H1 (cell line): ENCODE results near the gene PRRC1. TPM values are rescaled to one million over a fixed set of nuclear protein-coding genes. Genes with fewer than 3 reads are reported as not detected.

Source experiments
- ATF3 ChIP-seq: IDR thresholded peaks from 2 replicates; pipeline ENCODE4 v1.6.1; 2011; ENCODE audit warnings: low read depth, mild to moderate bottlenecking, low read length; ENCODE audit not compliant: insufficient read depth
- EP300 ChIP-seq, 2 experiments: IDR thresholded peaks; 1 replicate in 1 of 2; 2 replicates in 1 of 2; pipeline ENCODE4 v1.6.1; 2011 to 2012; ENCODE audit warnings: low read depth in 2 of 2, low read length in 2 of 2, mild to moderate bottlenecking in 2 of 2, borderline replicate concordance in 1 of 2, inconsistent platforms in 1 of 2, moderate library complexity in 1 of 2
- HDAC2 ChIP-seq, 2 experiments: fragments of 300-600 bp in 1 of 2; sonication (generic) in 1 of 2; IDR thresholded peaks; 2 replicates each; pipeline ENCODE4 v1.6.1; 2011 to 2012; ENCODE audit warnings: low read depth in 2 of 2, low read length in 2 of 2, mild to moderate bottlenecking in 2 of 2, moderate library complexity in 2 of 2, borderline replicate concordance in 1 of 2, inconsistent platforms in 1 of 2
- SUZ12 ChIP-seq: fragments of 200-600 bp; sonication (generic); IDR thresholded peaks from 2 replicates; pipeline ENCODE4 v1.6.1; 2012; ENCODE audit warnings: mild to moderate bottlenecking, inconsistent platforms, low read length, moderate library complexity, mixed read lengths
- USF2 ChIP-seq: IDR thresholded peaks from 2 replicates; pipeline ENCODE4 v1.6.1; 2011; ENCODE audit warnings: low read length, improper control_type of control experiment
- polyA plus RNA-seq, 7 experiments: library from polyadenylated mRNA; depleted of rRNA in 3 of 7; stranded (reverse) in 5 of 7; unstranded in 2 of 7; fragments of >200 nt in 5 of 7; fragments of 200-250 nt in 2 of 7; gene quantifications; 1 replicate in 5 of 7; 2 replicates in 1 of 7; 4 replicates in 1 of 7; pipeline versions ENCODE4 v1.2.1 to v1.2.3, GENCODE V29; 2011 to 2013; ENCODE audit warnings: missing spikeins in 2 of 7, mixed read lengths in 2 of 7
- total RNA-seq: library from RNA; stranded (reverse); fragmentation: NEBNext Ultra II Directional; extraction: Animal tissue kit (Norgen Biotek cat#: 25700); gene quantifications from 2 replicates; pipeline ENCODE4 v1.2.1, GENCODE V29; 2021

PRRC1 gene
- total and polyA plus RNA-seq, 2 of the 8 experiments (the other 6 are each of a cell fraction or from before 2014, with no cell fraction given), result 54.6 to 78.6 TPM

- TF ChIP-seq USF2 (no peak), ATF3 (no peak), EP300 (IDR thresholded peaks at IDR 0.05; ENCODE audit: borderline replicate concordance in 1 of 2, low read depth in 2 of 2, low read length in 2 of 2) (no peak), HDAC2 (IDR thresholded peaks at IDR 0.05; ENCODE audit: borderline replicate concordance in 1 of 2, low read depth in 2 of 2, low read length in 2 of 2) (no peak), SUZ12 (no peak)
- TF ChIP-seq, all 59 proteins: peak for 0
Measured at GRCh38 chr5:127525181-127525580, 7.7 kb downstream of the PRRC1 start (continued).
